ENCODE results near the gene ATF7.
A peak's percentile ranks its signal among the peaks of the same experiment; 100 is the strongest.
"Not testable (repeated sequence)": the region's sequence is repeated elsewhere in the genome, so short reads cannot be mapped to it uniquely, and the experiment has no call there.

ATF7 gene

DNA sequence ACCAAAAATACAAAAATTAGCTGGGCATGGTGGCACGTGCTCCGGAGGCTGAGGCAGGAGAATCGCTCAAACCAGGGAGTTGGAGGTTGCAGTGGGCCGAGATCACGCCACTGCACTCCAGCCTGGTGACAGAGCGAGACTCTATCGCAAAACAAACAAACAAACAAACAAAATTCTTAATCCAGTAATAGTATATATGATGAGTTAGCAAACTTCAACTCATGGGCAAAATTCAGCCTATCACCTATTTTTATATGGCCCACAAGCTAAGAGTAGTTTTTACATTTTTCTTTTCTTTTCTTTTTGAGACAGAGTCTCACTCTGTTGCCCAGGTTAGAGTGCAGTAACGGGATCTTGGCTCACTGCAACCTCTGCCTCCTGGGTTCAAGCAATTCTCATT is 14.9 kb downstream of the ATF7 start:
- H3K36me3 ChIP-seq = peaks cover 28% of the 10 kb centered on the region
- peaks cover 0 to 4% of the 10 kb centered on the region in 2 experiments for H3K4me1 ChIP-seq (ENCODE audit: control insufficient read depth in 1 of 2, insufficient read depth in 1 of 2, low read depth in 1 of 2, low read length in 1 of 2)
- H3K4me3 ChIP-seq (ENCODE audit: low read depth in 1 of 2, low read length in 1 of 2) = no peak overlapping the region
- TF ChIP-seq, protein P1, sequence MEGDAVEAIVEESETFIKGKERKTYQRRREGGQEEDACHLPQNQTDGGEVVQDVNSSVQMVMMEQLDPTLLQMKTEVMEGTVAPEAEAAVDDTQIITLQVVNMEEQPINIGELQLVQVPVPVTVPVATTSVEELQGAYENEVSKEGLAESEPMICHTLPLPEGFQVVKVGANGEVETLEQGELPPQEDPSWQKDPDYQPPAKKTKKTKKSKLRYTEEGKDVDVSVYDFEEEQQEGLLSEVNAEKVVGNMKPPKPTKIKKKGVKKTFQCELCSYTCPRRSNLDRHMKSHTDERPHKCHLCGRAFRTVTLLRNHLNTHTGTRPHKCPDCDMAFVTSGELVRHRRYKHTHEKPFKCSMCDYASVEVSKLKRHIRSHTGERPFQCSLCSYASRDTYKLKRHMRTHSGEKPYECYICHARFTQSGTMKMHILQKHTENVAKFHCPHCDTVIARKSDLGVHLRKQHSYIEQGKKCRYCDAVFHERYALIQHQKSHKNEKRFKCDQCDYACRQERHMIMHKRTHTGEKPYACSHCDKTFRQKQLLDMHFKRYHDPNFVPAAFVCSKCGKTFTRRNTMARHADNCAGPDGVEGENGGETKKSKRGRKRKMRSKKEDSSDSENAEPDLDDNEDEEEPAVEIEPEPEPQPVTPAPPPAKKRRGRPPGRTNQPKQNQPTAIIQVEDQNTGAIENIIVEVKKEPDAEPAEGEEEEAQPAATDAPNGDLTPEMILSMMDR (IDR thresholded peaks at IDR 0.05) = no peak
- no peaks in the 10 kb centered on the region for H3K9me3 ChIP-seq
- no peak overlapping the region for H3K27ac ChIP-seq
- no peaks in the 10 kb centered on the region for H3K27me3 ChIP-seq

DNA sequence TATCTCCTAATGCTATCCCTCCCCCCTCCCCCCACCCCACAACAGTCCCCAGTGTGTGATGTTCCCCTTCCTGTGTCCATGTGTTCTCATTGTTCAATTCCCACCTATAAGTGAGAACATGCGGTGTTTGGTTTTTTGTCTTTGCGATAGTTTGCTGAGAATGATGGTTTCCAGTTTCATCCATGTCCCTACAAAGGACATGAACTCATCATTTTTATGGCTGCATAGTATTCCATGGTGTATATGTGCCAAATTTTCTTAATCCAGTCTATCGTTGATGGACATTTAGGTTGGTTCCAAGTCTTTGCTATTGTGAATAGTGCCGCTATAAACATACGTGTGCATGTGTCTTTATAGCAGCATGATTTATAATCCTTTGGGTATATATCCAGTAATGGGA is 19.5 kb downstream of the ATF7 start:
- not testable (repeated sequence) for H3K27ac ChIP-seq; H3K27me3 ChIP-seq; H3K9me3 ChIP-seq; H3K36me3 ChIP-seq; H3K4me3 ChIP-seq (ENCODE audit: low read depth in 1 of 2, low read length in 1 of 2)
- H3K4me1 ChIP-seq (ENCODE audit: control insufficient read depth in 1 of 2, insufficient read depth in 1 of 2, low read depth in 1 of 2, low read length in 1 of 2) = peaks cover 7 to 17% of the 10 kb centered on the region in 2 experiments

DNA sequence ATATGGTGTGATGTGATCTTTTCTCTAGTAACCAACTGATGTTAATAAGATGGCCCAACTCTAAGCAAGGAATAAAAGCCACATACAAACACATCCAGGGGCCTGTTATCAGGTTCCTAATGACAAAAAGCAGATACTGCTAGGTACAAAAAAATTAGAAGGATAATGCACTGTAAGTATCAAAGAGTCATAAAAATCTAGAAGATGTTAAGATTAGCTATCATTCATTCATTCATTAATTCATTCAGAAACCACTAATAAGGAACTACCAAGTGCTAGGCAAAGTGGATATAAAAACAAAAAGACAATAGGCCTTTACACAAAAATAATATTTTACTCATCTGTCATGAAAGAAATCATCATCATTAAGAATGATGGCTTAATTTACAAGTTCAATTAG is 21.6 kb downstream of the ATF7 start:
- H3K27ac ChIP-seq = no peak overlapping the region
- peaks cover 13% of the 10 kb centered on the region for H3K36me3 ChIP-seq
- no peaks in the 10 kb centered on the region for H3K9me3 ChIP-seq
- peaks cover 11 to 23% of the 10 kb centered on the region in 2 experiments for H3K4me1 ChIP-seq (ENCODE audit: control insufficient read depth in 1 of 2, insufficient read depth in 1 of 2, low read depth in 1 of 2, low read length in 1 of 2)
- TF ChIP-seq, protein P1 (IDR thresholded peaks at IDR 0.05) = no peak
- no peak overlapping the region for H3K4me3 ChIP-seq (ENCODE audit: low read depth in 1 of 2, low read length in 1 of 2)
- H3K27me3 ChIP-seq = no peaks in the 10 kb centered on the region

DNA sequence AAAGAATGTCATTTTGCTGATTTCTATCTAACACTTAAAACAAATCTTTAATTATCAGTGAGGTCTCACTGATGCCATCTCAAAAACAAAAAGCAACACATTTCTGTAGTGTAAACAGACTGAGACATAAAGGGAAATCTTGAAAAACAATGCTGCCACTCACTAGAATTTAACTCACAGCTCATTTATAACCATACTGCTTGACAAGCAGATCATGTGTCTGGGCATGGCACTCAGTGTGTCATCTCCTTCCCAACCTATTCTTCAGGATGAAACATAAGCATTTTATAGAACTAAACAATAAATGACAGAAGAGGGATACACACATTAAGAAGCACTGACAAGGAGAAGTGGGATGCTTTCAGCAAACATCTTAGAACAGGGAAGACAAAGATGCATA is 22.4 kb downstream of the ATF7 start:
- peak overlapping the region; percentile 1 for H3K27ac ChIP-seq

DNA sequence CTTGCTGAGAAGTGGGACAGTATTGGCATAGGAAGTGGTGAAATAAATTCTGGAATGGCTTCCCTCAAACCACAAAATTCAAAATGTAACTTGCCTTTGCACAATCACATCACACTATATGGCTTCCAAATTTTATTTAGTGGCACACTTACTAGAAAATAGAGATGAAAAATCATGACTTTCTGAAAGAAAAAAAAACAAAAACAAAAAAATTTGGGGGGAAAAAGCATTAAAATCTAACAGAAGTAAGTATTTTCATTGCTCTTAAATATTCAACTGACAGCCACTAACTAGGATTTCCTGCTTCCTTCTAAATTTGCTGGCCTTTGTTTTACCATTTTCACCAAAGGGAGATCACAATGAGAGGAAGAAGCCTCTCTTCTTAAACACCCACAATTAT is 23.0 kb downstream of the ATF7 start:
- TF ChIP-seq, protein P1 (IDR thresholded peaks at IDR 0.05) = no peak
- Histone ChIP-seq H3K36me3 (peaks cover 9% of the 10 kb centered on the region), H3K4me3 (ENCODE audit: low read depth in 1 of 2, low read length in 1 of 2) (no peak overlapping the region), H3K27ac (no peak overlapping the region), H3K4me1 (ENCODE audit: control insufficient read depth in 1 of 2, insufficient read depth in 1 of 2, low read depth in 1 of 2, low read length in 1 of 2) (peaks cover 11 to 23% of the 10 kb centered on the region in 2 experiments), H3K27me3 (no peaks in the 10 kb centered on the region), H3K9me3 (no peaks in the 10 kb centered on the region)

More for the DNA sequence above, 22.4 kb downstream of the ATF7 start:
- Histone ChIP-seq H3K4me3 (ENCODE audit: low read depth in 1 of 2, low read length in 1 of 2) (no peak overlapping the region), H3K36me3 (peaks cover 12% of the 10 kb centered on the region), H3K9me3 (no peaks in the 10 kb centered on the region), H3K27me3 (no peaks in the 10 kb centered on the region), H3K4me1 (ENCODE audit: control insufficient read depth in 1 of 2, insufficient read depth in 1 of 2, low read depth in 1 of 2, low read length in 1 of 2) (peaks cover 11 to 23% of the 10 kb centered on the region in 2 experiments)
- TF ChIP-seq, protein P1 (IDR thresholded peaks at IDR 0.05) = no peak

DNA sequence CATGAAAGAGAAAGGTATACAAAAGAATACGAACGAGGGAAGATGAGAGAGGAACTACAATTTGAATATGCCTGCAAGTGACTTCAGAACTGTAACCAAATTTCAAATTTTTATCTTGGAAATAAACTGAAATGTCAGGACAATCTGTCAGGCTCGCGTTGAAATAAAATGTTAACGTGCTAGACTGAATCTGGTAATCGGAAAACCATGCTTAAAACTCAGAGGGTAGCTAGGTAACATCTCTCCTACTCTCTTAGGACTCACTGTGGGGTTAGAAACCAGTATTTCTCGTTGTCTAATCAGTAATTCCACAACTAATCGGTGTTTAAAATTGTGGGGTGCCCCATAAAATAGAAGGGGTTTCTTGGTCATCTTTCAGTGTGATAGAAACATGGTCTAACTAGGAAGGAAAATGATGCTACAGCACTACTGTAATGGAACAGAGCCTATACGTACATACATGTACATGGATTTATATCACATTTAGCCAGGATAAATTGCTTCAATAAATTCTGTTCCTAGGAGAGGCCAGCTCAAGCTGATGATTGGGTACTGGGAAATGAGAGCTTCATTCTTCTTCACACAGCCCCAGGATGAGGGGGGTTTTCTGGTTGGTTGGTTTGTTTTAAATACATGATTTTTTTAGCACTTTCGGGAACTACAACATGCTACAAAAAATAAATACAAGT is 23.9 kb downstream of the ATF7 start:
- Histone ChIP-seq H3K36me3 (peaks cover 9% of the 10 kb centered on the region), H3K27ac (peak overlapping the region; percentile 1), H3K27me3 (no peaks in the 10 kb centered on the region), H3K4me1 (ENCODE audit: control insufficient read depth in 1 of 2, insufficient read depth in 1 of 2, low read depth in 1 of 2, low read length in 1 of 2) (peaks cover 11 to 23% of the 10 kb centered on the region in 2 experiments), H3K9me3 (no peaks in the 10 kb centered on the region), H3K4me3 (ENCODE audit: low read depth in 1 of 2, low read length in 1 of 2) (no peak overlapping the region)
- TF ChIP-seq, protein P1 (IDR thresholded peaks at IDR 0.05) = no peak
